Heart left ventricle (tissue), 16 donors: Measurements from ENCODE around the gene NKD1. TPM values are rescaled to one million over a fixed set of nuclear protein-coding genes. Genes with fewer than 3 reads are reported as not detected.

Experiments
- ATAC-seq, 4 donors: fragments of 200-7000 bp; cut with Tn5 transposase; one replicate each; pipeline ENCODE4 v1.9.1; 2020 to 2022; ENCODE audit warnings: moderate library complexity in 4 of 4, mild to moderate bottlenecking in 3 of 4, moderate number of reproducible peaks in 1 of 4
- DNase-seq, 5 donors: peaks; one replicate each; pipeline ENCODE4 v3.0.0-alpha.2; 2020
- H3K27ac ChIP-seq, 12 donors: fragments of 200-600 bp; sonication (generic) in 4 of 12; one replicate each; pipeline versions ENCODE4 v1.5.0 to v1.8.0; 2016 to 2022; ENCODE audit warnings: mild to moderate bottlenecking in 2 of 12
- H3K27me3 ChIP-seq, 9 donors: fragments of 200-600 bp; sonication (generic) in 2 of 9; one replicate each; pipeline versions ENCODE4 v1.5.1 to v1.8.0; 2016 to 2022; ENCODE audit warnings: mild to moderate bottlenecking in 3 of 9
- H3K36me3 ChIP-seq, 9 donors: fragments of 200-600 bp; sonication (generic) in 2 of 9; one replicate each; pipeline versions ENCODE4 v1.5.0 to v1.8.0; 2018 to 2022; ENCODE audit warnings: mild to moderate bottlenecking in 2 of 9
- H3K4me1 ChIP-seq, 12 donors: fragments of 200-600 bp; sonication (generic) in 4 of 12; one replicate each; pipeline versions ENCODE4 v1.5.0 to v1.8.0; 2016 to 2022; ENCODE audit warnings: mild to moderate bottlenecking in 3 of 12
- H3K4me3 ChIP-seq, 12 donors: fragments of 200-600 bp; sonication (generic) in 4 of 12; one replicate each; pipeline versions ENCODE4 v1.5.0 to v1.8.0; 2017 to 2022; ENCODE audit warnings: mild to moderate bottlenecking in 9 of 12, moderate library complexity in 4 of 12
- H3K9me3 ChIP-seq, 12 donors: fragments of 200-600 bp; sonication (generic) in 4 of 12; one replicate each; pipeline versions ENCODE4 v1.5.0 to v1.8.0; 2016 to 2022; ENCODE audit warnings: mild to moderate bottlenecking in 1 of 12
- POLR2A ChIP-seq, 2 donors: fragments of 450-650 bp; IDR thresholded peaks; one replicate each; pipeline ENCODE4 v1.6.1; 2017; ENCODE audit warnings: antibody characterized with exemption in 2 of 2, mild to moderate bottlenecking in 2 of 2, moderate library complexity in 2 of 2
- WGBS, 4 donors: extraction: QIAGEN DNeasy Blood & Tissue Kit in 2 of 4; methylation state at CpG; one replicate each; pipeline versions ENCODE4 v1.1.5 to v1.1.7; 2013 to 2018; 5-methylcytosine and 5-hydroxymethylcytosine counted together
- intact Hi-C, 10 donors: fragments of 100-400 bp; cut with DNase I; formaldehyde crosslinking; loops; one replicate each; pipeline versions ENCODE4 v1.11.1 to v1.14.2; 2022
- polyA plus RNA-seq, 2 donors: library from polyadenylated mRNA; stranded (reverse); fragments of 200-250 nt; gene quantifications; one replicate each; pipeline ENCODE4 v1.2.3, GENCODE V29; 2013
- total RNA-seq, 9 donors: library from RNA; depleted of rRNA in 2 of 9; stranded (reverse); fragments of >200 nt in 2 of 9; fragmentation: NEBNext Ultra II Directional in 3 of 9; extraction: Animal tissue kit (Norgen Biotek cat#: 25700) in 3 of 9; gene quantifications; one replicate each; pipeline versions ENCODE4 v1.1.0 to v1.2.4, GENCODE V29; 2016 to 2023
- TF ChIP-seq, protein P1 (sequence below), 12 donors: fragments of 200-600 bp; sonication (generic) in 4 of 12; IDR thresholded peaks; one replicate each; pipeline versions ENCODE4 v1.5.0 to v1.8.0; 2018 to 2022; ENCODE audit warnings: antibody characterized with exemption in 12 of 12, mild to moderate bottlenecking in 5 of 12
- donor health status: ischemic (EF 13 %, LVEDD 7.1; RV severe dilation, severe dysfunction).
- donor health status: healthy with polysubstance abuse.
- donor health status: DM: no; HTN: yes; CAD: no.
- donor health status: DM: no; HTN: no; CAD: no.
- donor health status: ischemic (EF 25% LVEDD 6.9; RV normal size, moderate dysfunction).
- donor health status: ischemic (EF 25% LVEDD 5.7; RV mildly dilated, moderate dysfunction).
- donor health status: healthy.
- donor health status: DM: yes; HTN: yes; CAD: no.
- donor health status: ischemic (EF 35%, LVEDD 5.7; RV mildly dilated, moderate dysfunction).
- donor health status: nonischemic (EF 11% LVEDD 7.7; RV severe dilation, severe dysfunction).
- donor health status: DM: yes; HTN: yes; CAD: no.
- donor health status: PGD.
- donor health status: ischemic (EF 29% LVEDD 5.4; RV normal size, mild dysfunction).
- donor health status: nonischemic (EF 23%, LVEDD 6.1; RV moderate dilation, normal function).

Gene NKD1
- total and polyA plus RNA-seq, 11 donors, result 0.05 to 1.0 (median 0.26) TPM

DNA sequence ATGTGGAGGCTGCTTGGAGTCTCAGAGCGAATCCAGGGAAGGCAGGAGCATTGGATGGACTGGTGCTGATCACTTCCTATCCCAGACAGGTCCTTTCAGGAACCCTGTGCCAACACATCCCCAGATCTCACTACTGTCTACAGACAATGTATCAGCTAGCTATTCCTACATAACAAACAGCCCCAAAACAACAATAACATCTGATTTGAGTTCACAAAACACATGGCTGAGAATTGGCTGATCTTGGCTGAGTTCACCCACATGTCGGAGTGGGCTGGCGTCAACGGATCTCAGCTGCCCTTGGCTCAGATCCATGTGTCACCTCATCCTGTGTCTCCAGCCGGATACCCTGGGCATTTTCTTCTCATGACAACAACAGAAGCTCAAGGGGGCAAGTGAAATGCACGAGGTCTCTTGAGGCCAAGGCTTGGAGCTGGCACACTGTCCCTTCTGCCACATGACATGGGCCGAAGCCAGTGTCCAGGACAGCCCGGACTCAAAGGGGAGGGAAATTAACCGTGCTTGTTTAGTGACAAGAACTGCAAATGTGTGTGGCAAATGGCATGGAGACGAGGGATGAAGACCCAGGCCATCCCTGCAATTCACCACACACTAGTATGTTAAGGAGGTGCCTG lies 114.2 kb downstream of the NKD1 start:
- no peaks in the 10 kb centered on the region for H3K36me3 ChIP-seq
- 72 to 85% (median 80%) methylated on average over 6 to 10 of the region's 10 CpGs for WGBS, 4 donors
- no peaks in the 10 kb centered on the region for H3K27me3 ChIP-seq
- no peak overlapping the region for H3K4me3 ChIP-seq
- ATAC-seq, result no peak
- peak in 1 of 5 donors; percentile 17 for DNase-seq
- peaks cover 0 to 29% (median 1%) of the 10 kb centered on the region in 12 donors for H3K4me1 ChIP-seq
- no peak overlapping the region for H3K27ac ChIP-seq
- H3K9me3 ChIP-seq, result peaks cover 0 to 6% (median 0%) of the 10 kb centered on the region in 12 donors
- intact Hi-C loops, result loop anchor here in 7 of 10 donors (5.0 to 10.0 kb wide), 9 partner anchors 65 to 638 kb away; partner anchors contain the start of genes CNEP1R1 (in 2 of the 7) and BRD7 (in 1 of the 7)
- TF ChIP-seq, protein P1, sequence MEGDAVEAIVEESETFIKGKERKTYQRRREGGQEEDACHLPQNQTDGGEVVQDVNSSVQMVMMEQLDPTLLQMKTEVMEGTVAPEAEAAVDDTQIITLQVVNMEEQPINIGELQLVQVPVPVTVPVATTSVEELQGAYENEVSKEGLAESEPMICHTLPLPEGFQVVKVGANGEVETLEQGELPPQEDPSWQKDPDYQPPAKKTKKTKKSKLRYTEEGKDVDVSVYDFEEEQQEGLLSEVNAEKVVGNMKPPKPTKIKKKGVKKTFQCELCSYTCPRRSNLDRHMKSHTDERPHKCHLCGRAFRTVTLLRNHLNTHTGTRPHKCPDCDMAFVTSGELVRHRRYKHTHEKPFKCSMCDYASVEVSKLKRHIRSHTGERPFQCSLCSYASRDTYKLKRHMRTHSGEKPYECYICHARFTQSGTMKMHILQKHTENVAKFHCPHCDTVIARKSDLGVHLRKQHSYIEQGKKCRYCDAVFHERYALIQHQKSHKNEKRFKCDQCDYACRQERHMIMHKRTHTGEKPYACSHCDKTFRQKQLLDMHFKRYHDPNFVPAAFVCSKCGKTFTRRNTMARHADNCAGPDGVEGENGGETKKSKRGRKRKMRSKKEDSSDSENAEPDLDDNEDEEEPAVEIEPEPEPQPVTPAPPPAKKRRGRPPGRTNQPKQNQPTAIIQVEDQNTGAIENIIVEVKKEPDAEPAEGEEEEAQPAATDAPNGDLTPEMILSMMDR (IDR thresholded peaks at IDR 0.05), result no peak
- no peak for TF ChIP-seq POLR2A (IDR thresholded peaks at IDR 0.05)

DNA sequence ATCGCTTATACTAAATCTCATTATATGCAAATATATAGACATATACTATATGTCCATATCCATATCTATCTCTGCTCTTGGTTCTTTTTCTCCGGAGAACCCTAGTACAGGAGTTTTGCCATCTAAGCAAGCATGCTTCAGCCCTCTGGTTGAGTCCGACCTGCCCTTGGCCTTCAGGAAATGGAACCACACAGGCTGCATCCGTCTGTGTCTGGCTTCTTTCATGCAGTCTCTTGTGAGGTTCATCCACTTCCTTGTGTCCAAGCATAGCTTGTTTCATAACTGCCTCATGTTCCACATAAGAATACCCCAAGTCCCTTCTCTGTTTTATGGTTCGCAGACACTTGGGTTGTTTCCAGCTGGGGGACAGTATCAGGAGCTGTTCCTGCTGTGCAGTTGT lies 116.1 kb downstream of the NKD1 start:
- 91 to 95% (median 94%) methylated on average over 5 of the region's 5 CpGs for WGBS, 4 donors
- Histone ChIP-seq H3K9me3 (peaks cover 0 to 6% (median 0%) of the 10 kb centered on the region in 12 donors), H3K27me3 (no peaks in the 10 kb centered on the region), H3K4me3 (no peak overlapping the region), H3K27ac (peak overlapping the region in 1 of 12 donors; percentile 87), H3K4me1 (peaks cover 0 to 46% (median 12%) of the 10 kb centered on the region in 12 donors), H3K36me3 (no peaks in the 10 kb centered on the region)
- ATAC-seq, result no peak
- intact Hi-C loops, result loop anchor here in 8 of 10 donors (2.0 to 10.0 kb wide), 13 partner anchors 67 to 639 kb away; partner anchors contain the start of genes CNEP1R1 (in 2 of the 8), BRD7 (in 1 of the 8) and CYLD (in 1 of the 8)
- peak in 1 of 5 donors; percentile 1 for DNase-seq
- no peak for TF ChIP-seq POLR2A (IDR thresholded peaks at IDR 0.05)
- TF ChIP-seq, protein P1 (IDR thresholded peaks at IDR 0.05), result no peak

DNA sequence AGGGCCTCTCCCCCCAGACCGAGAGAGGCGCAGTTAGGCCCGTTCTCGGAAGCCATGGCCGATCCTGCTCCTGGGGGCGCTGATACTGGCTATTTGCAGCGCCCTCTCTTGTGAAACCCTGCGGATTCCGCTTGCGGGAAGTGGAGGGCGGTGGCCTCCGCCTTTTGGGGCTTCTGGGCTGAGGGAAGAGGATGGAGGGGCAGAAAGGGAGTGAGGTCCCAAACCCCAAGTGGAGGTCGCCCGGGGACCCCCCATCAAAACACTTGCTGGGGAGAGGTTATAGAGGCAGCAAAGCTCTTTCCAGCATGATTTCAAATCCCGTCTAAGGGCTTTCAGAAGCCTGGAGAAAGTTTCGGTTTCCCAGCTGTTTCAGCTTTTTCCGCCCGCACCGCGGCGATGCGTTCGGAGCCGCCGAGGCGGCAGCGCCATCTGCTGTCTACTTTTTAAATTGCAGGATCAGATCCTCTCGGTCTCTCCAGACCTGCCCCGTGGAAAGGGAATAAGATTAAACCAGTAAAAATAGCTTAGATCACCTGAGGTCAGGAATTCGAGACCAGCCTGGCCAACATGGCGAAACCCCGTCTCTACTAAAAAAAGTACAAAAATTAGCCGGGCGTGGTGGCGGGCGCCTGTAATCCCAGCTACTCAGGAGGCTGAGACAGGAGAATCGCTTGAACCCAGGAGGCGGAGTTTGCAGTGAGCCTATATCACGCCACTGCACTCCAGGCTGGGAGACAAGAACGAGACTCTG lies 117.1 kb downstream of the NKD1 start:
- ATAC-seq (peak; percentile 74 to 88 (median 81)), DNase-seq (peak; percentile 78 to 87 (median 80))
- intact Hi-C loops, result loop anchor here (2.0 to 10.0 kb wide), 19 partner anchors 71 to 643 kb away; partner anchors contain the start of genes CNEP1R1 (in 2 of the 10), BRD7 (in 1 of the 10) and CYLD (in 1 of the 10)
- Histone ChIP-seq H3K36me3 (no peaks in the 10 kb centered on the region), H3K27me3 (no peaks in the 10 kb centered on the region), H3K27ac (peak overlapping the region in 11 of 12 donors; percentile 49 to 87 (median 74)), H3K9me3 (peaks cover 0 to 6% (median 0%) of the 10 kb centered on the region in 12 donors), H3K4me3 (peak overlapping the region; percentile 9 to 60 (median 54)), H3K4me1 (peaks cover 0 to 46% (median 12%) of the 10 kb centered on the region in 12 donors)
- TF ChIP-seq POLR2A (IDR thresholded peaks at IDR 0.05), result no peak
- TF ChIP-seq, protein P1 (IDR thresholded peaks at IDR 0.05), result peak; percentile 85 to 97 (median 92)
- WGBS, 4 donors, result 10 to 17% (median 16%) methylated on average over 33 to 40 of the region's 40 CpGs
